IMR-90 (cell line): ENCODE results near the gene NEK6. TPM values are rescaled to one million over a fixed set of nuclear protein-coding genes. Genes with fewer than 3 reads are reported as not detected.

Experiments used
- ATAC-seq: fragments of 200-7000 bp; cut with Tn5 transposase; 2 replicates; pipeline ENCODE4 v1.9.1; 2020; ENCODE audit warnings: low read depth, mild to moderate bottlenecking, moderate library complexity
- BruUV-seq: library from RNA; stranded (reverse); fragments of 400-500 nt; replicated peaks from 2 replicates; lab custom pipeline; 2021; lab: Mats Ljungman, UMichigan
- CTCF ChIA-PET: fragments of 300-600 bp; formaldehyde crosslinking; extraction: SDS; loops from one replicate; lab custom pipeline; 2021; ENCODE audit warnings: antibody characterized with exemption; lab: Yijun Ruan, JAX
- POLR2A ChIA-PET: fragments of 300-600 bp; sonication (Branson Sonifier 250); formaldehyde crosslinking; loops from one replicate; lab custom pipeline; 2022; ENCODE audit warnings: antibody characterized with exemption; ENCODE audit not compliant: unreplicated experiment; lab: Charles Lee
- DNase-seq: peaks from one replicate; pipeline ENCODE4 v3.0.0; 2013
- H2AFZ ChIP-seq: replicated peaks from 2 replicates; pipeline ENCODE3; 2013; ENCODE audit warnings: low read length, mild to moderate bottlenecking; ENCODE audit not compliant: poor library complexity
- H2AK5ac ChIP-seq: 2 replicates; pipeline ENCODE4 v1.6.1; 2013; ENCODE audit warnings: low read depth, low read length, inconsistent platforms
- H2AK9ac ChIP-seq: replicated peaks from 2 replicates; pipeline ENCODE3; 2013; ENCODE audit warnings: mild to moderate bottlenecking, low read depth, low read length, moderate library complexity; ENCODE audit not compliant: poor library complexity
- H2BK120ac ChIP-seq: 2 replicates; pipeline ENCODE4 v1.6.1; 2013; ENCODE audit warnings: low read depth, low read length, inconsistent platforms
- H2BK15ac ChIP-seq: 3 replicates; pipeline ENCODE4 v1.6.1; 2013; ENCODE audit warnings: low read depth, low read length, inconsistent platforms
- H2BK20ac ChIP-seq: 2 replicates; pipeline ENCODE4 v1.6.1; 2013; ENCODE audit warnings: low read depth, mild to moderate bottlenecking, inconsistent platforms, low read length, moderate library complexity
- H2BK5ac ChIP-seq: 2 replicates; pipeline ENCODE4 v1.6.1; 2013; ENCODE audit warnings: mild to moderate bottlenecking, low read depth, low read length, inconsistent platforms; ENCODE audit not compliant: poor library complexity, severe bottlenecking
- H3K14ac ChIP-seq: replicated peaks from 2 replicates; pipeline ENCODE4 v1.6.1; 2013; ENCODE audit warnings: low read depth, low read length, inconsistent platforms
- H3K18ac ChIP-seq: 2 replicates; pipeline ENCODE4 v1.6.1; 2013; ENCODE audit warnings: low read depth, low read length, control low read depth
- H3K23ac ChIP-seq: 2 replicates; pipeline ENCODE4 v1.6.1; 2013; ENCODE audit warnings: low read depth, low read length, inconsistent platforms
- H3K27ac ChIP-seq: 2 replicates; pipeline ENCODE4 v1.5.1; 2013; ENCODE audit warnings: mild to moderate bottlenecking, control low read depth, low read length; ENCODE audit not compliant: insufficient read depth
- H3K27me3 ChIP-seq: 2 replicates; pipeline ENCODE4 v1.6.1; 2013; ENCODE audit warnings: low read length; ENCODE audit not compliant: control insufficient read depth, insufficient read depth
- H3K36me3 ChIP-seq: 2 replicates; pipeline ENCODE4 v1.6.1; 2013; ENCODE audit warnings: low read length, mixed read lengths; ENCODE audit not compliant: control insufficient read depth, insufficient read depth
- H3K4ac ChIP-seq: 2 replicates; pipeline ENCODE4 v1.6.1; 2013; ENCODE audit warnings: low read depth, low read length, inconsistent platforms
- H3K4me1 ChIP-seq: 2 replicates; pipeline ENCODE4 v1.6.1; 2013; ENCODE audit warnings: low read length, mixed read lengths; ENCODE audit not compliant: control insufficient read depth, insufficient read depth
- H3K4me2 ChIP-seq: 2 replicates; pipeline ENCODE4 v1.6.1; 2013; ENCODE audit warnings: low read depth, mild to moderate bottlenecking, control low read depth, low read length, moderate library complexity
- H3K4me3 ChIP-seq: 2 replicates; pipeline ENCODE4 v1.5.1; 2013; ENCODE audit warnings: low read depth, mild to moderate bottlenecking, control low read depth, low read length, moderate library complexity; ENCODE audit not compliant: insufficient read depth
- H3K56ac ChIP-seq: 2 replicates; pipeline ENCODE4 v1.6.1; 2013; ENCODE audit warnings: low read length, inconsistent platforms; ENCODE audit not compliant: insufficient read depth; ENCODE audit errors: extremely low read depth
- H3K79me1 ChIP-seq, 2 experiments: 2 replicates each; pipeline ENCODE4 v1.6.1; 2013; ENCODE audit warnings: low read length in 2 of 2, inconsistent platforms in 1 of 2, low read depth in 1 of 2
- H3K9ac ChIP-seq: 2 replicates; pipeline ENCODE4 v1.6.1; 2013; ENCODE audit warnings: low read depth, low read length, control low read depth
- H3K9me1 ChIP-seq: 2 replicates; pipeline ENCODE4 v1.6.1; 2013; ENCODE audit warnings: low read length, inconsistent platforms; ENCODE audit not compliant: insufficient read depth
- H3K9me3 ChIP-seq: 2 replicates; pipeline ENCODE4 v1.6.1; 2013; ENCODE audit warnings: low read length; ENCODE audit not compliant: control insufficient read depth, insufficient read depth
- H4K20me1 ChIP-seq: 2 replicates; pipeline ENCODE4 v1.6.1; 2013; ENCODE audit warnings: low read length, inconsistent platforms; ENCODE audit not compliant: insufficient read depth
- H4K5ac ChIP-seq: 2 replicates; pipeline ENCODE4 v1.6.1; 2013; ENCODE audit warnings: mild to moderate bottlenecking, low read depth, low read length, control low read depth
- H4K8ac ChIP-seq, 2 experiments: 2 replicates each; pipeline ENCODE4 v1.6.1; 2013; ENCODE audit warnings: low read depth in 2 of 2, low read length in 2 of 2, control low read depth in 1 of 2, inconsistent platforms in 1 of 2
- H4K91ac ChIP-seq: 2 replicates; pipeline ENCODE4 v1.6.1; 2013; ENCODE audit warnings: low read depth, low read length, inconsistent platforms; ENCODE audit not compliant: insufficient read depth
- BHLHE40 ChIP-seq: fragments of 150-350 bp; IDR thresholded peaks from 2 replicates; pipeline ENCODE4 v1.6.1; 2016; ENCODE audit warnings: mild to moderate bottlenecking, low read depth, low read length
- CEBPB ChIP-seq: IDR thresholded peaks from 2 replicates; pipeline ENCODE4 v1.6.1; 2012; ENCODE audit warnings: low read depth, low read length, improper control_type of control experiment
- CHD1 ChIP-seq: IDR thresholded peaks from 2 replicates; pipeline ENCODE4 v1.6.1; 2012; ENCODE audit warnings: low read depth, low read length, improper control_type of control experiment
- CTCF ChIP-seq: conservative IDR thresholded peaks from 2 replicates; pipeline ENCODE4 v1.5.1; 2012; ENCODE audit warnings: mild to moderate bottlenecking, low read depth, low read length, improper control_type of control experiment
- ELK1 ChIP-seq: fragments of 150-350 bp; IDR thresholded peaks from 2 replicates; pipeline ENCODE4 v1.6.1; 2016; ENCODE audit warnings: low read depth, mild to moderate bottlenecking, low read length, moderate library complexity, borderline replicate concordance
- FOS ChIP-seq: fragments of 150-350 bp; IDR thresholded peaks from 2 replicates; pipeline ENCODE4 v1.6.1; 2016; ENCODE audit warnings: low read depth, low read length
- MAZ ChIP-seq: IDR thresholded peaks from 2 replicates; pipeline ENCODE4 v1.6.1; 2012; ENCODE audit warnings: low read depth, mild to moderate bottlenecking, low read length, improper control_type of control experiment, moderate library complexity, borderline replicate concordance
- MXI1 ChIP-seq: IDR thresholded peaks from 2 replicates; pipeline ENCODE4 v1.6.1; 2012; ENCODE audit warnings: low read depth, mild to moderate bottlenecking, low read length, moderate library complexity, borderline replicate concordance
- NFE2L2 ChIP-seq: fragments of 150-350 bp; IDR thresholded peaks from 2 replicates; pipeline ENCODE4 v1.6.1; 2016; ENCODE audit warnings: low read depth, mild to moderate bottlenecking, low read length
- POLR2A ChIP-seq: IDR thresholded peaks from 2 replicates; pipeline ENCODE4 v1.6.1; 2012; ENCODE audit warnings: mild to moderate bottlenecking, low read depth, low read length
- RAD21 ChIP-seq: IDR thresholded peaks from 2 replicates; pipeline ENCODE4 v1.6.1; 2012; ENCODE audit warnings: low read length, improper control_type of control experiment
- RCOR1 ChIP-seq: IDR thresholded peaks from 2 replicates; pipeline ENCODE4 v1.6.1; 2012; ENCODE audit warnings: mild to moderate bottlenecking, low read length, improper control_type of control experiment; ENCODE audit not compliant: insufficient replicate concordance
- RFX5 ChIP-seq: IDR thresholded peaks from 2 replicates; pipeline ENCODE4 v1.8.0; 2012; ENCODE audit warnings: low read depth, mild to moderate bottlenecking, low read length, moderate library complexity
- SMC3 ChIP-seq: fragments of 150-350 bp; IDR thresholded peaks from 2 replicates; pipeline ENCODE4 v1.6.1; 2016; ENCODE audit warnings: low read depth, mild to moderate bottlenecking, antibody characterized with exemption, low read length, moderate library complexity
- USF2 ChIP-seq: fragments of 150-350 bp; IDR thresholded peaks from 2 replicates; pipeline ENCODE4 v1.6.1; 2017; ENCODE audit warnings: mild to moderate bottlenecking, antibody characterized with exemption, low read length, low read depth
- WGBS, 2 experiments: methylation state at CpG; one replicate each; pipeline versions ENCODE4 v1.1.5 to v1.1.7; 2013; ENCODE audit warnings: missing lambda C conversion rate in 2 of 2; ENCODE audit not compliant: insufficient read length in 1 of 2; ENCODE audit errors: extremely low coverage in 2 of 2; 5-methylcytosine and 5-hydroxymethylcytosine counted together
- dilution Hi-C: fragments of 300-500 bp; cut with HindIII; formaldehyde crosslinking; loops from one replicate; pipeline ENCODE4 v1.14.3; 2018; ENCODE audit warnings: low sequenced_read_pairs; ENCODE audit not compliant: unreplicated experiment
- in situ Hi-C: fragments of 300-500 bp; cut with MboI; formaldehyde crosslinking; loops from 3 replicates; pipeline ENCODE4 v1.14.3; 2019; ENCODE audit warnings: low sequenced_read_pairs, inconsistent platforms, mixed read lengths
- intact Hi-C: fragments of 100-400 bp; cut with micrococcal nuclease; formaldehyde crosslinking; loops from 2 replicates; pipeline ENCODE4 v1.10.0; 2022
- polyA plus RNA-seq, 3 experiments: library from polyadenylated mRNA; depleted of rRNA; stranded (reverse); fragments of >200 nt; gene quantifications; 2 replicates each; pipeline ENCODE4 v1.2.3, GENCODE V29; 2012; ENCODE audit warnings: low replicate concordance in 1 of 3
- total RNA-seq: library from RNA; depleted of rRNA; stranded (reverse); fragments of >200 nt; gene quantifications from 2 replicates; pipeline ENCODE4 v1.2.3, GENCODE V29; 2012

NEK6 gene
- total and polyA plus RNA-seq, 2 of the 4 experiments (the other 2 are of a cell fraction) = 79.9 to 112 TPM

GRCh38 chr9:124341455-124342170 lies 83.9 kb downstream of the NEK6 start:
- peak overlapping the region; percentile 88 for H2AK5ac ChIP-seq
- H3K27ac ChIP-seq = peak overlapping the region; percentile 91
- DNase-seq (no peak), ATAC-seq (no peak)
- peaks cover 74% of the 10 kb centered on the region for H3K36me3 ChIP-seq
- no peaks in the 10 kb centered on the region for H3K27me3 ChIP-seq
- peaks cover 29 to 79% of the 10 kb centered on the region in 2 experiments for H3K79me1 ChIP-seq
- CTCF ChIA-PET = no interaction called here
- peaks cover 16% of the 10 kb centered on the region for H4K20me1 ChIP-seq
- no peak overlapping the region for H3K9ac ChIP-seq
- H3K14ac ChIP-seq = no peak overlapping the region
- no peak for TF ChIP-seq USF2
- TF ChIP-seq RAD21 = no peak
- TF ChIP-seq MXI1 = no peak
- no peak for TF ChIP-seq RFX5
- no peak for TF ChIP-seq SMC3
- no peak for TF ChIP-seq FOS
- TF ChIP-seq NFE2L2 = no peak
- no peak for TF ChIP-seq RCOR1
- no peak for TF ChIP-seq CTCF
- no peak for TF ChIP-seq MAZ
- no peak for TF ChIP-seq CHD1
- TF ChIP-seq CEBPB = no peak
- no peak for TF ChIP-seq POLR2A
- TF ChIP-seq BHLHE40 = no peak
- TF ChIP-seq ELK1 = no peak
- no peak overlapping the region for H3K23ac ChIP-seq
- in situ Hi-C loops (no loop called here), intact Hi-C loops (loop anchor here (2.0 kb wide), 2 partner anchors 83 to 215 kb away; no protein-coding TSS in a partner anchor), dilution Hi-C loops (no loop called here)
- H3K9me3 ChIP-seq = no peaks in the 10 kb centered on the region
- POLR2A ChIA-PET = no interaction called here
- H3K18ac ChIP-seq = no peak overlapping the region
- peak overlapping the region; percentile 93 for H2BK5ac ChIP-seq
- H2BK20ac ChIP-seq = no peak overlapping the region
- no peak overlapping the region; the same call in 1 of the 2 replicates for H4K5ac ChIP-seq
- 0 out of 2 replicates have a peak, but pooled peaks cover 4% of the 10 kb centered on the region for H3K9me1 ChIP-seq
- 89% methylated on average over 8 of the region's 21 CpGs; no CpG with 5 or more reads in 1 of the 2 experiments for WGBS, 2 experiments
- H2AK9ac ChIP-seq = no peak overlapping the region
- H2AFZ ChIP-seq = peak overlapping the region; percentile 52
- H2BK15ac ChIP-seq = no peak overlapping the region
- peaks cover 20% of the 10 kb centered on the region for H3K4me1 ChIP-seq
- H4K8ac ChIP-seq = no peak overlapping the region; a peak in 1 of 4 replicates
- H4K91ac ChIP-seq = no peak overlapping the region; the same call in 1 of the 2 replicates
- peak overlapping the region; percentile 97 for H3K4ac ChIP-seq
- H2BK120ac ChIP-seq = no peak overlapping the region
- H3K56ac ChIP-seq = no peak overlapping the region
- no peak overlapping the region for H3K4me2 ChIP-seq
- BruUV-seq = no TSS peak
- no peak overlapping the region for H3K4me3 ChIP-seq
